Colon (tissue), 2 donors: ENCODE measurements around the gene MISP3.

ENCODE experiments used
- FAIRE-seq: peaks from 2 replicates; lab custom pipeline; 2012; peaks lifted over from hg19 to GRCh38; lab: Jason Lieb, UNC
- donor health status: control.
- donor health status: control.

Gene MISP3

GRCh38 chr19:14122924-14123323, 50.3 kb downstream of the MISP3 start:
- FAIRE-seq = no peak
